ENCODE data around the gene LACTB. TPM values are rescaled to one million over a fixed set of nuclear protein-coding genes. Genes with fewer than 3 reads are reported as not detected.
"Not testable (repeated sequence)": the region's sequence is repeated elsewhere in the genome, so short reads cannot be mapped to it uniquely, and the experiment has no call there.

The LACTB gene
- total RNA-seq, 1 experiment from 2014 or later, result 26.5 TPM

DNA sequence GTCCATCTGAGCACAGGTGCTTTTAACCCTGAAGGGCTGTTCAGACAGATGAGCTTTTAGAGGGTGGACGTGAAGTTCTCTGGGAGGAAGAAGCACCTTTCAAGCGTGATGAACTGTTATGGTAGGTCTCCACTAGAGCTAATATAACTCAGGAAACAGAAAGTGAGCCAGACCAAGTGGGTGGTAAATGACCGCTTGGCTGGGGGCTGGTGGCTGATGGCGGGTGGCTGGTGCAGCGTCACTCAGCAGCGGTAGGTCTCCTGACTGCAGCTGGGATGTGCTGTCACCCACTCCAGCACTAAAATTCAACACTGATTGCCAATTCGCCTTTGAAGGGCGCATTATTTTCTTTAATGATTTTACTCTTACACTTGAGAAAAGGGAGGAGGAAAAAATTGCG is 31.2 kb upstream of the LACTB start:
- no peak for DNase-seq (ENCODE audit: low spot score)

DNA sequence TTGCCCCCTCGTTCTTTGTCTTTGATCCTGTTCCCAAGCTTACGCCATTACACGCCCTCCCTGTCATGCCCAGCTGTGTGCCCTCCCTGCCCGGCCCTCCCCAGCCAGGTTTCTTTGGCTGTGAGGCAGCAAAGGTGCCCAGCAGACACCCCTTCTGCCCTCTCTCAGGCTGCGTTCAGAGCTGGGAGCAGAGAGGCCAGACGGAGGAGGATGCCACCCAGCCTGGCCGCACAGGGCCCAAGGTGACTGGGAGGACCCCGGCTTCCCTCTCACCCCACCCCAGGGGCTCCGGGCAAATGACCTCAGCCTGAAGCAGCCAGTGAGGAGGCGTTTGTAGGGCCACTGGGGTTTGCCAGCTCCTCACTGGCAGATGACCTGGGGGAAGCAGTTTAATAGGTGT is 30.8 kb upstream of the LACTB start:
- no peak for DNase-seq (ENCODE audit: low spot score)

DNA sequence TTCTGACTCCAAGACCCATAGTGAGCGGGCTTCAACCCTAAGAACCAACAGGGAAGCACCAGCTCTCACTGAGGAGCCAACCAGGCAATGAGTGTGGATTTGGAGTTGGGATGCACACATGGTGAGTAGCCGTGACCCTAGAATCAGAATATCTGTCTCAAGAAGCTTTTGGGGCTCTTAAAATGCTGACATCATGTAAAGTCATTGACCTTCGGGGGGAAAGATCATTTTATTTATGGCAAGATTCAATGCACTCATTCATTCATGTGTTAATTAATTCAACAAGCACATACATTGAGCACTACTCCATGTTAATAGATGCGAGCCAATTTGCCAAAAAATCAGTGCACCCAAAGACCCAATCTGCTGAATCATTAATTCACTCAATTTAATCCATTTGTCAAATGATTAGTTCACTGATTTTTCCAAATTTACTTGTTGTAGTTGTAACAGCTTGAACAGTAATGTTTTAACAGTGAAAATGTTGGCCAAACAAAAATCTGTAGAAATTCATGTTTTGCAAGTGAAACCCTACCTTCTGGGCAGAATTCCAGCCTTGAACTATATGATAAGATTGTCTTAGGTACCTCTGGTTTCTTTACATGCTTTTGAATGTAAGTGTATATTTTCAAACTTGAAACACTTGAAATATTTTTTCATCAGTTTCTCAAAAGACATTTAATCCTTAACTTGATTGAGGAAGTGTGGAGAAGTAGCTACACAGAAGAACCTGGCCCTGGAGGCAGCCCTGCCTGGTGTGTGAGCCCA is 29.8 kb upstream of the LACTB start:
- no peak for DNase-seq (ENCODE audit: low spot score)

DNA sequence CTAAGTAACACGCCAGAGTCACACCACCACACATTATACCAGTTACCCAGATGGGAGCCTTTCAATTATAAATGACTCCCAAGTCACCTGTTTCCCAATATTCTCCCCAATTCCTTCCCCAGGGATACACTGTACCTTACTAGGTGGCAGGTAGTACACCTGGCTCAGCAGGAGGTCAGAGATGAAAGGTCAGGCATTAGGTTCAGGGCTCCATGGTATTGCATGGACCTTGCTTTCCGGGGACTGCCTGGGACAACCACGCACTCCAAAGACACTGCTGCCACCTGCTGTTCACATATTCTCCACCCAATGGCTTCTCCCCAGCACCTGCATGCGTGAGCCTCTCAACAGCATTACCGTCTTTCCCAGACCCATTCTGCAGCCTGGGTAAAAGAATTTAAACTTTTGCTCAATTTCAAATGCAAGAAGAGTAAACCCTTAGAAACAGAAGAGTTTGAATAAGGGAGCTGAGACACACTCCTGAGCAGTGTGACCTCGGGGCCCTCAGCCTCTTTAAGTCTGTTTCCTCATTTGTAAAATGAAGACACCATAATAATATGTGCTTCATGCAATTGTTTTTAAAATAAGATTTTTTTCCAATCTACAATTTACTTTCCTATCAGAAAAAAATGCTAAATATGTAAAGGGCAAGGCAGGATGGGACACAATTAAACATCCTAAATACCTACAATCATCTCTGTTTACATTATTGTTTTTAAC is 28.0 kb upstream of the LACTB start:
- peak; percentile 81 for DNase-seq (ENCODE audit: low spot score)

DNA sequence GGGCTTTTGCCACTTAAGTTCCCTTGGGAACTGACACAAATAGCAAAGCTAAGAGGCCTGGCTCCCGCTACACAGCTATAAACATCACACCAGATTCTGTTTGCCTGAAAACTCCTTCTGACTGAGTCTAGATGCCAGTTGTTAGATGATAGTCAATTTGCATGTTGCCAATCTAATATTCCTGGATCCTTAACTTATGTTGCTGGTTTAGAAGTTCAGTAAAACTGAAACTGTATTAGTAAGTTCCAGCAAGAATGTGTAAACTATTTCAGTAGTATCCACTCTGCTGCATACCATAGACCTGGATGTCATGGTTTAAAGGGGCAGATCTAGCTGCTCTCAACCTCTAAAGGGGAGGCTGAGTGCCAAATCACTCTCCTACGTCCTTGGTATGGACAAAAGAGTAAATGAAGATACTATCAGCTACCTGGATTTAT is 27.1 kb upstream of the LACTB start:
- DNase-seq (ENCODE audit: low spot score), result peak; percentile 36

DNA sequence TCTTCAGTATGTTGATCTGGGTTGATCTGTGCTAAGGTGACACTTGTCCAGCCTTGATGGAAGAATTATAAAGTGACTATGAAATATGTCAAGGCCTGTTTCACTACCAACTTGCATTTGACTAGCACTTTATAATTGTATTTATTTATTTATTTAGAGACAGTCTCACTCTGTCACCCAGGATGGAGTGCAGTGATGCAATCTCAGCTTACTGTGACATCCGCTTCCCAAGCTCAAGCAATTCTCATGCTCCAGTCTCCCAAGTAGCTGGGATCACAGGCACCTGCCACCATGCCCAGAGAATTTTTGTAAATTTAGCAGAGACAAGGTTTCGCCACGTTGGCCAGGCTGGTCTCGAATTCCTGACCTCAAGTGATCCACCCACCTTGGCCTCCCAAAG is 25.5 kb upstream of the LACTB start:
- no peak for DNase-seq (ENCODE audit: low spot score)

DNA sequence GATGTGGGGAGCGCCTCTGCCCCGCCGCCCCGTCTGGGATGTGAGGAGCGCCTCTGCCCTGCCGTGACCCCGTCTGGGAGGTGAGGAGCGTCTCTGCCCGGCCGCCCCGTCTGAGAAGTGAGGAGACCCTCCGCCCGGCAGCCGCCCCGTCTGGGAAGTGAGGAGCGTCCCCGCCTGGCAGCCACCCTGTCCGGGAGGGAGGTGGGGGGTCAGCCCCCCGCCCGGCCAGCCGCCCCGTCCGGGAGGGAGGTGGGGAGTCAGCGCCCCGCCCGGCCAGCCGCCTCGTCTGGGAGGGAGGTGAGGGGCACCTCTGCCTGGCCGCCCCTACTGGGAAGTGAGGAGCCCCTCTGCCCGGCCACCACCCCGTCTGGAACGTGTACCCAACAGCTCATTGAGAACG is 22.8 kb upstream of the LACTB start:
- DNase-seq (ENCODE audit: low spot score), result not testable (repeated sequence)

DNA sequence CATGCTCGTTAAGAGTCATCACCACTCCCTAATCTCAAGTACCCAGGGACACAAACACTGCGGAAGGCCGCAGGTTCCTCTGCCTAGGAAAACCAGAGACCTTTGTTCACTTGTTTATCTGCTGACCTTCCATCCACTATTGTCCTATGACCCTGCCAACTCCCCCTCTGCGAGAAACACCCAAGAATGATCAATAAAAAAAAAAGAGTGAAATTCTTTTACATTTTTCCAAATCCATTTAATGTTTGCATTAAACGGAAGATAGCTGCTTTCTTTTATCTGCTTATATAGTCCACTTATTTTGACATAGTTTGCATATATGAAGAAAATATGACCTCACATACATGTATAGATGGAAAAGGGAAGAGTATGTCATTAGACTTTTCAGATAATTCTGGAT is 22.1 kb upstream of the LACTB start:
- not testable (repeated sequence) for DNase-seq (ENCODE audit: low spot score)

DNA sequence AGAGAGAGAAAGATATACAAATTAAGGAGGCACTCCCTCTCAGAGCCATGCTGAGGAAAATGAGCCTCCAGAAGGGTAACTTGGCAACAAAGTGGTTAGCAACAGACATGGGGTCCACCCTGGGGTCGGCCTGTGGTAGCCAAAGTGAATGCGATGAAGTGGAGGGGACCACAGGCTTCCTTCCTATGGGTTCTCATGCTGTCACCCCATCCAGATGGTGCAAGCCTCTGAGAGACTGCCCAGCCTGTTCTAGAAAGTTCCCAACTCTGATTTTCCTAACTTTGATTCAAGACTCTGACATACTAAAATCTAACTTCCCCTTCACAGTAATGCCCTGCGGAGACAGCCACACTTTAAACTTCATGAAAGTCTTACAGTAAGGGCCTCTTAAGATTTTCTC is 18.2 kb upstream of the LACTB start:
- no peak for DNase-seq (ENCODE audit: low spot score)

DNA sequence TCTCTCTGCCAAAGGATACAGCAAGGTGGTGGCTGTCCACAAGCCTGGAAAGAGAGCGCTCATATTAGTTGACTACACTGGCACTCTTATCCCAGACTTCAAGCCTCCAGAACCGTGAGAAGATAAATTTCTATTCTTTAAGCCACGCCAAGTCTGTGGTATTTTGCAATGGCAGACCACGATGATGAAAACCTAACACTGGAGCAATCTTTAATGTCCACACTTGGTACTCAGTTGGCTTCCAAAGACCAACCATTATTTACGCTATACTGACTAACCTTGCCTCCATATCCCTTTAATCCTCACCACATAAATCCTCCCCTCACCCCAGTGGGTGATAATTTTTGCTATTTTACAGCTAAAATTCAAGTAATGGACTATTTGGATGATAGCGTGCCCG is 16.9 kb upstream of the LACTB start:
- DNase-seq (ENCODE audit: low spot score), result no peak

DNA sequence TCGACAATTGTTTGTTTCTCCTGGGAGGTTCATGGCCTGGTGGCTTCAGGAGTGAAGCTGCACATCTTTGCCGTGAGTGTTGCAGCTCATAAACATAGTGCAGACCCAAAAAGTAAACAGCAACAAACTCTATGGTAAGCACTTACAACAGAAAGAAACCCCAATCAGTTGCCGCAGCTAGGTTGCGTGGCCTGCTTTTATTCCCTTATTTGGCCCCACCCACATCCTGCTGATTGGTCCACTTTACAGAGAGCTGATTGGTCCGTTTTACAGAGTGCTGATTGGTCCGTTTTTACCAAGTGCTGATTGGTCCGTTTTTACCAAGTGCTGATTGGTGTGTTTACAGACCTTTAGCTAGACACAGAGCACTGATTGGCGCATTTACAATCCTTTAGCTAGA is 16.3 kb upstream of the LACTB start:
- DNase-seq (ENCODE audit: low spot score), result not testable (repeated sequence)

DNA sequence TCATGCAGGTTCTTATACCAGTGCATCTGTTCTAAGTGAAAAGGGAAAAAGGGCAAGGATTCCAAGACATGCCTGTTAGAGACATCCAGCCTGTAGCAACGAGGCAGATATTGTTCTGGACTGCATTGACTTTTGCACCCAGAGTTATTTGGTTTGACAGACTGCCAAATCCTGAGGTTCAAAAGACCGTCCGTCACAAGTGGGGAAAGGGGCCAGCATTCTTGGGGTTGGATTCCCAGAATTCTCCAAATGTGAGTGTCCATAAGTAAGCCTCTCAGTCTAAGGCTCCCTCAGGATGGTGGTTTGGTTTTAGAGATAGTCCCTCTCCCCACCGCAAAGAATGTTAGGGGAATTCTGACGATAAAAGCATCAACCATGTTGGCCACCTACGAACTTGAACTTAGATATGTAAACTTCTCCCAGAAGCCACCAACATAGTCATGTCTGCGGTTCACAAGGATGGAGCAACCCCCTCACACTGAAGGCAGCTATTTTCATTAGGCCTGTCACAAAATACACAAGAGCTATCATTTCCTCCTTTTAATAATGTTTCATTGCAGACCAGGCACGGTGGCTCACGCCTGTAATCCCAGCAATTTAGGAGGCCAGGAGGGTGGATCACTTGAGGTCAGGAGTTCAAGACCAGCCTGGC is 13.6 kb upstream of the LACTB start:
- peak; percentile 100 for DNase-seq (ENCODE audit: low spot score)

DNA sequence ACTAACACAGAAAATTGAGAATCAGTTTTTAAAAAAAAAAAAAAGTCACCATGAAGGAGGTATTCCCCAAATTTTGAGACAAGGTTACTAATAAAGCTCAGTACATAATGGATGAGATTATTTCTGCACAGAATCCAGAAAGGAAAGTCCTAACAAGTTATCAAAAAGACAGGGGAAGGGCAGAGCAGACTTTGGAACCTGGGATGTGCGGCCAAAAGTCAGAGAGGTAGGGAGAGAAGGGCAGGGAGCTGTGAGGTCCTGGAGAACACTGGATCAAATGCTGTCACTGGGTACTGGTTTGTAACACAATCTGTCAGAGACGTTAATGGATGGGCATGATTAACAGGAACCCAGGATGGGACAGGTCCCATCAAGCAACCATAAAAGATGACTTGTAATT is 12.2 kb upstream of the LACTB start:
- DNase-seq (ENCODE audit: low spot score), result no peak

DNA sequence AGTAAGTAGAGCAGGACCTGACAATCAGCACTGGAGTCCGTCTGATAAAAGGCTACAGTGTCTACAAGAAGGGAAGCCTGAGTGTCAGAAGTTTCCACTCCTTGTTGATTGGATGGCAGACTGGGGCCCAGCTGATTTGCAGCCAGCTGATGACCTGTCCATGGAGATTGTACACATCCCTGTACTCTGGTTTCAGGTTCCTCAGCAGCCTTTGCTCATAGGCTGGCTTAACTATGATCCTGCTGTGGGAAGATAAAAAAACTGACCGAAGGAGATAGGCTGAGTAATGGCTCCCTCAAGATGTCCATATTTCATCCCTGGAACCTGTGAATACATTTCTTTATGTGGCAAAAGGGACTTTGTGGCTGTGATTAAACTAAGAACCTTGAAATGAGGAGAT is 11.7 kb upstream of the LACTB start:
- no peak for DNase-seq (ENCODE audit: low spot score)

DNA sequence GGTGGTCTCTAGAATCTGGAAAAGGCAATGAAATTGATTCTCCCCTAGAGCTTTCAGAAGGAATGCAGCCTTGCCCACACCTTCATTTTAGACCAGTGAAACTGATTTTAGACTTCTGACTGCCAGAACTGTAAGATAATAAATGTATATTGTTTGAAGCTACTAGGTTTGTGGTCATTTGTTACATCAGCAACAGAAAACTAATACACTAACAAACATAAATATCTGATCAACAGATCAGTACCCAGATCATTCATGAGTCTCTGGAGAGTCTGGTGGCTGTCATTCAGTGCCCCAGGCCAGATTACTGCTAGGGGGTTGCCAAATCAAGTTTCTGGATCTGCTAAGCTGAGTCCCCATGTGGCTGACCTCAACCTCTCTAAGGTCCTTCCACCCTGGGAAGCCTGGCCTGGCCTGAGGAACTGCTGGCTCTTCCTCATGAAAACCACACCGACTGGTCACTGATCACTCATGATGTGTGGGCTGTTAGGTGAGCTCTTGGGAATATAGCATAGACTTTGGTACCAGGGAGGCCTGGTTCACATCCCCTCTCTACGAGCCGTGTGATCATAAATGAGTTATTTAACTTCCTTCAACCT is 11.1 kb upstream of the LACTB start:
- DNase-seq (ENCODE audit: low spot score), result no peak

DNA sequence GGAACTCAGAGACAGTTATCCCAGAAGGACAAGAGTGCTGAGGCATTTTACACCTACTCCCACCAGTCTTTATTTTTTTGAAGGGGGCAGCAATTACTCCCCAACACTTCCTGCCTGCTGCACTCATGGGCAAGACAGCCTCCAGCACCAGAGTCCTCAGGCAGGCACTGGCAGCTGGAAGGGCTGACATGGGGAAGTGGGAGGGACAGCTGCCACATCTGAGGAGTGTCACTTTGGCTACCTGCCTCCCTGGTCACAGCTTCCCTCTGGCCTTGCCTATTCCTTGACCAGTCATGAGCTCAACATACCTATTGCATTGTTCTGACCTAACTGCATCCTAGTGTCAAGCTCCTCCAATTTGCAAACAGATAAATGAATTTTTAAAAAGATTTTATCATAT is 10.2 kb upstream of the LACTB start:
- no peak for DNase-seq (ENCODE audit: low spot score)

DNA sequence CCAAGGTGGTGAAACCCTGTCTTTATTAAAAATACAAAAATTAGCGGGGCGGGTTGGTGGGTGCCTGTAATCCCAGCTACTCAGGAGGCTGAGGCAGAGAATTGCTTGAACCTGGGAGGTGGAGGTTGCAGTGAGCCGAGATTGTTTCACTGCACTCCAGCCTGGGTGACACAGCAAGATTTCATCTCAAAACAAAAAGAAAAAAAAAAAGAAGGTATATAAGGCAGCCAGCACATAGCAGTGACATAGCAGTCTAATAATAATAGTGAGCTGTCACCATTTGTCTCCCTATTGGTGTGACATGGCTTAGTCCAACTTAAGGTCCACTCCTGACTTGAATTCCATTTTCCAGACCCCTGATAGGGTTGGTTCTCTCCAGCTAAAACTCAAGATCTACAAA is 8.8 kb upstream of the LACTB start:
- DNase-seq (ENCODE audit: low spot score), result no peak

DNA sequence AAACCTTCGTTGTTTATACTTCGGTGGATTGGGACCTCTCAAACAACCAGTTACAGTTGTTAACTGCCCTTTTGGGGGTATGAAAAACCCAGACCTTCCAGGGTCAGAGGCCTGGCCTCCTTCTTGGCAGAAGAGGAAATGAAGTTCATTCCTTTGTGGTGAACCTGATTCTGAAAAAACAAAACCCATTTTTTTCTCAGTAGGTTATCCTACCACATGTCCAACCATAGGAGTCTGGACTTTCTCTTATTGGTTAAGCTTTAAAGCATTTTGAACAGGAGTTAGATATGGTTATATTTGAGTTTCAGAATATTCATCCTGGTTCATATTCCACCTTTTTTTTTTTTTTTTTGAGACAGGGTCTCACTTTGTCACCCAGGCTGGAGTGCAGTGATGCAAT is 7.2 kb upstream of the LACTB start:
- no peak for DNase-seq (ENCODE audit: low spot score)

DNA sequence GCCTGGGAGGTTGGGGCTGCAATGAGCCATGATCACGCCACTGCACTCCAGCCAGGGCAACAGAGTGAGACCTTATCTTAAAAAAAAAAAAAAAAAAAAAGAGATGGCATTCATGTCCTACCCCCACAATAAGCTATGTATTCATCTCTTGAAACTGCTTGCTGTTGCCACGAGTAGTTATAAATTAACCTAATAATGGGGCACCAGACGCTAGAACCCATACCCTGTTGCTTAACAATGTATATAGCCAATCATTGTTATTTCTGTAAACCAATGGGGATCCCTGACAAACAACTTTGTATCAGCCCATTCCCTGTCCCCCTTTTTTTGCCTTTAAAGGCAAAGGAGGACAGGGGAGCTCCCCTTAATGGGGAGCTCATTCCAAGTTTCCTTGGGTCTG is 2.8 kb upstream of the LACTB start:
- no peak for DNase-seq (ENCODE audit: low spot score)

DNA sequence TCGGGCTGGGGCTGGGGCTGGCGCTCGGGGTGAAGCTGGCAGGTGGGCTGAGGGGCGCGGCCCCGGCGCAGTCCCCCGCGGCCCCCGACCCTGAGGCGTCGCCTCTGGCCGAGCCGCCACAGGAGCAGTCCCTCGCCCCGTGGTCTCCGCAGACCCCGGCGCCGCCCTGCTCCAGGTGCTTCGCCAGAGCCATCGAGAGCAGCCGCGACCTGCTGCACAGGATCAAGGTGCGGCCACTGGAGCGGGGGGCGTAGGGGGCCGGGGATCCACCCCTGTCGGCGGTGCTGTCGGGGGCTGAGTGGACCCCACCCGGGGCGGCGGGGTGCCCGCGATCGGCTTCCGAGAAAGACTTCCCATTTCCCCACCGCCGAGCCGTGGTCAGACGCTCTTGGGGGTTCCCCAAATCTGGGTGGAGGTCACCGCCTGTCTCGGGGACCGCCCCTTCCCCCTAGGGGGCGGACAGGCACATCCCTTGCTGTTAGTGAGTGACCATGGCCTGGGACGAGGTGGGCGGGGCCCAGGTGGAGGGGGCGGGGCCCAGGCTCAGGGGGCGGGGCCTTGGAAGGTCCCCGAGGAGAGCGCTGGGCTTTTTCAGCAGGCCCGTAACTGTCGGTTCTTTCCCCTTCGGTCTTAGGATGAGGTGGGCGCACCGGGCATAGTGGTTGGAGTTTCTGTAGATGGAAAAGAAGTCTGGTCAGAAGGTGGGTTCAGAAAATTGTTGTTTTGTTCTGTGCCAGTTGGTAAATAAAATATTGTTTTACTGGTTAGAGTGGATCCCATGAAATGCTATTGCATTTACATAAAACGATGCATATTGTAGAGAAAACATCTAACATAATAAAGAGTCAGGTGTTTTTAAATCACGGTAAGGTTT is 578 bp downstream of the LACTB start:
- DNase-seq (ENCODE audit: low spot score), result peak; percentile 76

DNA sequence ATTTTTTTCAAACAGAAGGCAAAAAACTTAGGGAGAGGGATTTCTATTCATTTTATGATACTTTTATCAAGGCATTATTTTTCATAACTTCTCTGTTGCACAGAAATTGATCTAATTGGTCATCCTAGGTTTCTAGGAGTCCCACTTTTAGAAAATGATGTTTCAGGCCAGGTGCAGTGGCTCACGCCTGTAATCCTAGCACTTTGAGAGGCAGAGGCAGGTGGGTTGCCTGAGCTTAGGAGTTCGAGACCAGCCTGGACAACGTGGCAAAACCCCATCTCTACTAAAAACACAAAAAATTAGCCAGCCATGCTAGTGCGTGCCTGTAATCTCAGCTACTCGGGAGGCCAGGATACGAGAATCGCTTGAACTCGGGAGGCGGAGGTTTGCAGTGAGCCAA is 2.8 kb downstream of the LACTB start:
- no peak for DNase-seq (ENCODE audit: low spot score)

DNA sequence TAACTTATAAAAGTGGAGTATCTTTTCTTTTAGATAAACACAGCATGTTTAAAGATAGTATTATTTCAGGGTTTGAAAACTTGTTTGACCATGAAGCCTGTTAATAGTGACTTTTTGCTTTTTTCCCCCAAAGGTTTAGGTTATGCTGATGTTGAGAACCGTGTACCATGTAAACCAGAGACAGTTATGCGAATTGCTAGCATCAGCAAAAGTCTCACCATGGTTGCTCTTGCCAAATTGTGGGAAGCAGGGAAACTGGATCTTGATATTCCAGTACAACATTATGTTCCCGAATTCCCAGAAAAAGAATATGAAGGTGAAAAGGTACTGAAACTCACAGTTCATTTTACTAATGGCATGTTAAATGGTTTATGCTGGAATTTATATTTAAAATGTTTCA is 5.1 kb downstream of the LACTB start:
- DNase-seq (ENCODE audit: low spot score), result no peak
